ENCODE measurements around the gene SCG5. TPM values are rescaled to one million over a fixed set of nuclear protein-coding genes. Genes with fewer than 3 reads are reported as not detected.

The SCG5 gene
- polyA plus RNA-seq, 1 donor (not counting 4 experiments of a cell fraction or from before 2014, with no cell fraction given), result 15.8 TPM

- TF ChIP-seq CTCF (optimal IDR thresholded peaks at IDR 0.05 in 1 of 3, IDR thresholded peaks at IDR 0.05 in 1 of 3, conservative IDR thresholded peaks at IDR 0.05 in 1 of 3; ENCODE audit: extremely low read depth in 1 of 3, insufficient read depth in 2 of 3, low read length in 3 of 3) (no peak), EZH2 (IDR thresholded peaks at IDR 0.05; ENCODE audit: low read length) (no peak)
- H3K9ac ChIP-seq (ENCODE audit: control insufficient read depth, extremely low read depth, insufficient read depth, low read length), result no peak overlapping the region
- dilution Hi-C loops (cut with MboI; ENCODE audit: extremely low pct_ligation_motif_present, low sequenced_read_pairs), result no loop called here
- H3K4me3 ChIP-seq (ENCODE audit: control insufficient read depth in 2 of 3, extremely low read depth in 1 of 3, insufficient read depth in 2 of 3, low read depth in 1 of 3, low read length in 3 of 3), result no peak overlapping the region
- no peak overlapping the region for H3K4me2 ChIP-seq (ENCODE audit: control insufficient read depth, extremely low read depth, insufficient read depth, low read depth, low read length)
- no peaks in the 10 kb centered on the region for H3K36me3 ChIP-seq (ENCODE audit: control insufficient read depth in 2 of 2, extremely low read depth in 1 of 2, insufficient read depth in 2 of 2, low read length in 2 of 2)
- H4K20me1 ChIP-seq (ENCODE audit: control insufficient read depth, extremely low read depth, insufficient read depth, low read length), result no peaks in the 10 kb centered on the region
- no peaks in the 10 kb centered on the region for H3K9me1 ChIP-seq (ENCODE audit: control insufficient read depth, extremely low read depth, insufficient read depth, low read length)
- H3K27ac ChIP-seq (ENCODE audit: control insufficient read depth, insufficient read depth, low read length), result no peak overlapping the region
- no peaks in the 10 kb centered on the region for H3K79me2 ChIP-seq (ENCODE audit: control insufficient read depth, insufficient read depth, low read length)
- H3K9me3 ChIP-seq (ENCODE audit: control insufficient read depth, low read depth, low read length), result no peaks in the 10 kb centered on the region
- no peak for DNase-seq (ENCODE audit: low read depth, low spot score)
- H3K4me1 ChIP-seq (ENCODE audit: control insufficient read depth, extremely low read depth, insufficient read depth, low read length), result peaks cover 14% of the 10 kb centered on the region
- FAIRE-seq, result no peak
- H3K27me3 ChIP-seq (ENCODE audit: control insufficient read depth, extremely low read depth, insufficient read depth, low read length), result no peaks in the 10 kb centered on the region
- H2AFZ ChIP-seq (ENCODE audit: control insufficient read depth, low read length), result no peak overlapping the region
Measured at GRCh38 chr15:32732574-32733157, 91.2 kb downstream of the SCG5 start.

GRCh38 chr15:32733281-32733680, 91.8 kb downstream of the SCG5 start:
- no peak overlapping the region for H3K4me3 ChIP-seq (ENCODE audit: control insufficient read depth in 2 of 3, extremely low read depth in 1 of 3, insufficient read depth in 2 of 3, low read depth in 1 of 3, low read length in 3 of 3)
- H3K9ac ChIP-seq (ENCODE audit: control insufficient read depth, extremely low read depth, insufficient read depth, low read length), result no peak overlapping the region
- no peaks in the 10 kb centered on the region for H4K20me1 ChIP-seq (ENCODE audit: control insufficient read depth, extremely low read depth, insufficient read depth, low read length)
- H3K4me2 ChIP-seq (ENCODE audit: control insufficient read depth, extremely low read depth, insufficient read depth, low read depth, low read length), result no peak overlapping the region
- peaks cover 14% of the 10 kb centered on the region for H3K4me1 ChIP-seq (ENCODE audit: control insufficient read depth, extremely low read depth, insufficient read depth, low read length)
- no peaks in the 10 kb centered on the region for H3K36me3 ChIP-seq (ENCODE audit: control insufficient read depth in 2 of 2, extremely low read depth in 1 of 2, insufficient read depth in 2 of 2, low read length in 2 of 2)
- H3K9me1 ChIP-seq (ENCODE audit: control insufficient read depth, extremely low read depth, insufficient read depth, low read length), result no peaks in the 10 kb centered on the region
- H3K9me3 ChIP-seq (ENCODE audit: control insufficient read depth, low read depth, low read length), result no peaks in the 10 kb centered on the region
- no peaks in the 10 kb centered on the region for H3K79me2 ChIP-seq (ENCODE audit: control insufficient read depth, insufficient read depth, low read length)
- no peaks in the 10 kb centered on the region for H3K27me3 ChIP-seq (ENCODE audit: control insufficient read depth, extremely low read depth, insufficient read depth, low read length)
- DNase-seq (ENCODE audit: low read depth, low spot score), result no peak
- no peak overlapping the region for H2AFZ ChIP-seq (ENCODE audit: control insufficient read depth, low read length)
- TF ChIP-seq EZH2 (IDR thresholded peaks at IDR 0.05; ENCODE audit: low read length) (no peak), CTCF (optimal IDR thresholded peaks at IDR 0.05 in 1 of 3, IDR thresholded peaks at IDR 0.05 in 1 of 3, conservative IDR thresholded peaks at IDR 0.05 in 1 of 3; ENCODE audit: extremely low read depth in 1 of 3, insufficient read depth in 2 of 3, low read length in 3 of 3) (no peak)
- dilution Hi-C loops (cut with MboI; ENCODE audit: extremely low pct_ligation_motif_present, low sequenced_read_pairs), result no loop called here
- no peak for FAIRE-seq
- H3K27ac ChIP-seq (ENCODE audit: control insufficient read depth, insufficient read depth, low read length), result no peak overlapping the region
